ENCODE data around the gene TBC1D8. TPM values are rescaled to one million over a fixed set of nuclear protein-coding genes. Genes with fewer than 3 reads are reported as not detected.

TBC1D8 gene
- total and polyA plus RNA-seq, 2 of the 13 experiments (the other 11 are each of a cell fraction or from before 2014, with no cell fraction given), result 45.1 to 95.4 TPM

DNA sequence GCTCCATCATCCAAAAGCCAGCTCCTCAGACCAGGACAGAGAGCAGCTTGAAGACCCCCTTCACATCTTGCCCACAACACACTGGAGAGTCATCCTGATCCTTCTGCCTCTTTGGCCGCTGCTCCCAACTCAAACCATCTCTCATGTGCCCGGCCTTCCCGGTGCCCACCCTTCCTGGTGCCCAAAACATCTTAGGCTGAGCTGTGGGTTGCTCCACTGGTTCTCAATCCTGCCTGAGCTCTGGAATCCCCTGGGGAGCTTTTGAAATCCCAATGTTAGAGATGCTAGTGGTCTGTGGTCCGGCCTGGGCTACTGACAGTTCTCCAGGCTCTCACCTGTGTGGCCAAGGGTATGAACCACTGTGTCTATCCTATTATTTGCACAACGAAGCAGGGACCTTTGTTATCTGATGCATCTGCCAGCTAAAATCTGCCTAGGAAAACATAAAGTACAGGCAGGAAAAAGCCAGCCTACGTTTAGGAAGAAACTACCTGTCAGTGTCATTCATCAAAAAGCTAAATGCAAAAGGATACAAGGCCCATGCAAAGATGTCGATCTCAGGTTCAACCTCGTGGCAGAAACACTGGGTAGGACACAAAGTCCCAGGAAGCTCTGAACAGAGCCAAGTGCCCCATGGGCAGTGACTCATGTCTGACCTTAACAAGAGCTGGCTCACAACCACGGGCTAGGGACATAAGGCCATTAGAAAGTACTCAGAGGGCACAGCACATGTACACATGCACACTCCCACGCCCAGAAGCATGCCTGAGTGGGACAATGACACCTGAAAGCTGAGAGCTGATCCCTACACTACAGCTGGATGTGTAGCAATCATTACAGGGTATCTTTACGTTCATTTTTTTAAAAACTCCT, 30.8 kb downstream of the TBC1D8 start (continued):
- TF ChIP-seq, protein P1, sequence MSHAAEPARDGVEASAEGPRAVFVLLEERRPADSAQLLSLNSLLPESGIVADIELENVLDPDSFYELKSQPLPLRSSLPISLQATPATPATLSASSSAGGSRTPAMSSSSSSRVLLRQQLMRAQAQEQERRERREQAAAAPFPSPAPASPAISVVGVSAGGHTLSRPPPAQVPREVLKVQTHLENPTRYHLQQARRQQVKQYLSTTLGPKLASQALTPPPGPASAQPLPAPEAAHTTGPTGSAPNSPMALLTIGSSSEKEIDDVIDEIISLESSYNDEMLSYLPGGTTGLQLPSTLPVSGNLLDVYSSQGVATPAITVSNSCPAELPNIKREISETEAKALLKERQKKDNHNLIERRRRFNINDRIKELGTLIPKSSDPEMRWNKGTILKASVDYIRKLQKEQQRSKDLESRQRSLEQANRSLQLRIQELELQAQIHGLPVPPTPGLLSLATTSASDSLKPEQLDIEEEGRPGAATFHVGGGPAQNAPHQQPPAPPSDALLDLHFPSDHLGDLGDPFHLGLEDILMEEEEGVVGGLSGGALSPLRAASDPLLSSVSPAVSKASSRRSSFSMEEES (CRISPR knock-in tag; IDR thresholded peaks at IDR 0.05), result peak; percentile 86
- TF ChIP-seq, protein P2, sequence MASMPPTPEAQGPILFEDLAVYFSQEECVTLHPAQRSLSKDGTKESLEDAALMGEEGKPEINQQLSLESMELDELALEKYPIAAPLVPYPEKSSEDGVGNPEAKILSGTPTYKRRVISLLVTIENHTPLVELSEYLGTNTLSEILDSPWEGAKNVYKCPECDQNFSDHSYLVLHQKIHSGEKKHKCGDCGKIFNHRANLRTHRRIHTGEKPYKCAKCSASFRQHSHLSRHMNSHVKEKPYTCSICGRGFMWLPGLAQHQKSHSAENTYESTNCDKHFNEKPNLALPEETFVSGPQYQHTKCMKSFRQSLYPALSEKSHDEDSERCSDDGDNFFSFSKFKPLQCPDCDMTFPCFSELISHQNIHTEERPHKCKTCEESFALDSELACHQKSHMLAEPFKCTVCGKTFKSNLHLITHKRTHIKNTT (CRISPR knock-in tag; IDR thresholded peaks at IDR 0.05), result no peak
- peak; percentile 89 for TF ChIP-seq NR2F6 (IDR thresholded peaks at IDR 0.05)
- peak; percentile 93 for TF ChIP-seq NR2F6 (CRISPR knock-in tag; IDR thresholded peaks at IDR 0.05)
- no peak for TF ChIP-seq HOXA9 (CRISPR knock-in tag; IDR thresholded peaks at IDR 0.05; ENCODE audit: borderline replicate concordance)
- TF ChIP-seq RFX1 (IDR thresholded peaks at IDR 0.05), result no peak
- peak; percentile 86; the same call in 1 of the 2 replicates for TF ChIP-seq CBX5 (CRISPR knock-in tag; IDR thresholded peaks at IDR 0.05; ENCODE audit: borderline replicate concordance)
- TF ChIP-seq, protein P3, sequence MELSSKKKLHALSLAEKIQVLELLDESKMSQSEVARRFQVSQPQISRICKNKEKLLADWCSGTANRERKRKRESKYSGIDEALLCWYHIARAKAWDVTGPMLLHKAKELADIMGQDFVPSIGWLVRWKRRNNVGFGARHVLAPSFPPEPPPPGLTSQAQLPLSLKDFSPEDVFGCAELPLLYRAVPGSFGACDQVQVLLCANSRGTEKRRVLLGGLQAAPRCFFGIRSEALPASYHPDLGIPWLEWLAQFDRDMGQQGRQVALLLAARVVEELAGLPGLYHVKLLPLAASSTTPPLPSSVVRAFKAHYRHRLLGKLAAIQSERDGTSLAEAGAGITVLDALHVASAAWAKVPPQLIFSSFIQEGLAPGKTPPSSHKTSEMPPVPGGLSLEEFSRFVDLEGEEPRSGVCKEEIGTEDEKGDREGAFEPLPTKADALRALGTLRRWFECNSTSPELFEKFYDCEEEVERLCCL (CRISPR knock-in tag; IDR thresholded peaks at IDR 0.05; ENCODE audit: borderline replicate concordance), result no peak
- no peak for TF ChIP-seq NFATC3 (CRISPR knock-in tag; IDR thresholded peaks at IDR 0.05)
- TF ChIP-seq REXO4 (CRISPR knock-in tag; IDR thresholded peaks at IDR 0.05; ENCODE audit: borderline replicate concordance), result no peak
- no peak for TF ChIP-seq KLF12 (CRISPR knock-in tag; IDR thresholded peaks at IDR 0.05; ENCODE audit: borderline replicate concordance)
- no peak; the same call in 1 of the 2 replicates for TF ChIP-seq IRF2 (CRISPR knock-in tag; IDR thresholded peaks at IDR 0.05)
- peak; percentile 32; the same call in 1 of the 2 replicates for TF ChIP-seq ZBTB3 (CRISPR knock-in tag; IDR thresholded peaks at IDR 0.05; ENCODE audit: borderline replicate concordance, low read depth)
- TF ChIP-seq NFKB2 (CRISPR knock-in tag; IDR thresholded peaks at IDR 0.05; ENCODE audit: borderline replicate concordance), result no peak
- no peak for TF ChIP-seq NFE2 (CRISPR knock-in tag; IDR thresholded peaks at IDR 0.05)
- peak; percentile 32; the same call in 1 of the 2 replicates for TF ChIP-seq SNAI1 (CRISPR knock-in tag; IDR thresholded peaks at IDR 0.05; ENCODE audit: borderline replicate concordance)
- 0 out of 2 replicates have a peak, but pooled peaks have one; percentile 32 for TF ChIP-seq REPIN1 (CRISPR knock-in tag; IDR thresholded peaks at IDR 0.05; ENCODE audit: borderline replicate concordance, low read depth)
- no peak for TF ChIP-seq IKZF1 (IDR thresholded peaks at IDR 0.05)

All from HepG2 (cell line).